Measurements from ENCODE around the gene TOGARAM2. TPM values are rescaled to one million over a fixed set of nuclear protein-coding genes. Genes with fewer than 3 reads are reported as not detected.

Gene TOGARAM2
- total and polyA plus RNA-seq, 10 of the 15 experiments (the other 5 are each of a cell fraction or from before 2014, with no cell fraction given): 0.01 to 0.06 (median 0.03) TPM; not detected in 7

- no peak for DNase-seq (ENCODE audit: low read depth, low spot score)
- H3K9me3 ChIP-seq (replicated peaks; ENCODE audit: control insufficient read depth, insufficient read depth, low read length): no peaks in the 10 kb centered on the region
- no peaks in the 10 kb centered on the region for H3K79me2 ChIP-seq (ENCODE audit: control insufficient read depth, insufficient read depth, low read length)
- peaks cover 11% of the 10 kb centered on the region for H3K4me1 ChIP-seq (ENCODE audit: control insufficient read depth, insufficient read depth, low read length)
- no peak overlapping the region for H3K4me3 ChIP-seq
- ChIA-PET RAD21 (ENCODE audit: unreplicated experiment) (no interaction called here), SMC1A (ENCODE audit: uncharacterized antibody, unreplicated experiment) (interaction anchor here (1.3 kb wide), 1 partner anchor 178 kb away, joined by 3 read pairs; no protein-coding TSS in a partner anchor), CTCF (interaction anchor here (1.0 kb wide), 1 partner anchor 197 kb away, joined by 3 read pairs; no protein-coding TSS in a partner anchor), POLR2A (no interaction called here)
- no peak for FAIRE-seq
- no peak overlapping the region for H2AFZ ChIP-seq (ENCODE audit: control insufficient read depth, low read depth, low read length)
- H3K36me3 ChIP-seq (ENCODE audit: control insufficient read depth in 2 of 2, insufficient read depth in 2 of 2, low read length in 1 of 2): no peaks in the 10 kb centered on the region
- BruUV-seq (replicated peaks): no TSS peak
- TF ChIP-seq HDGF (IDR thresholded peaks at IDR 0.05) (no peak), RELB (IDR thresholded peaks at IDR 0.05; ENCODE audit: low read depth) (no peak), CBX3 (IDR thresholded peaks at IDR 0.05; ENCODE audit: borderline replicate concordance, low read depth) (no peak), SUZ12 (IDR thresholded peaks at IDR 0.05; ENCODE audit: unreplicated experiment) (no peak)
- WGBS (ENCODE audit: insufficient coverage, insufficient replicate concordance, low lambda C conversion rate, missing lambda C conversion rate): 66% methylated on average over 16 of the region's 19 CpGs
- intact Hi-C loops (cut with micrococcal nuclease; ENCODE audit: unreplicated experiment) (no loop called here), in situ Hi-C loops (cut with MboI) (no loop called here)
- no peak overlapping the region for H3K9ac ChIP-seq (ENCODE audit: control insufficient read depth, insufficient read depth, low read length)
- H4K20me1 ChIP-seq (ENCODE audit: control insufficient read depth, insufficient read depth): no peaks in the 10 kb centered on the region
- no peak overlapping the region for H3K27ac ChIP-seq (ENCODE audit: control insufficient read depth, insufficient read depth)
- H3K4me2 ChIP-seq (ENCODE audit: control insufficient read depth, insufficient read depth): no peak overlapping the region
- H3K27me3 ChIP-seq (replicated peaks in 1 of 2; ENCODE audit: control insufficient read depth in 2 of 2, insufficient read depth in 2 of 2, low read length in 1 of 2): no peaks in the 10 kb centered on the region
- ATAC-seq: no peak
Measured at GRCh38 chr2:29017716-29018435, 36.8 kb downstream of the TOGARAM2 start.

GRCh38 chr2:29021886-29022285, 40.8 kb downstream of the TOGARAM2 start:
- in situ Hi-C loops (cut with MboI) (no loop called here), intact Hi-C loops (cut with micrococcal nuclease; ENCODE audit: unreplicated experiment) (no loop called here)
- Histone ChIP-seq H2AFZ (ENCODE audit: control insufficient read depth, low read depth, low read length) (no peak overlapping the region), H3K27ac (ENCODE audit: control insufficient read depth, insufficient read depth) (no peak overlapping the region), H4K20me1 (ENCODE audit: control insufficient read depth, insufficient read depth) (no peaks in the 10 kb centered on the region), H3K36me3 (ENCODE audit: control insufficient read depth in 2 of 2, insufficient read depth in 2 of 2, low read length in 1 of 2) (no peaks in the 10 kb centered on the region), H3K4me3 (no peak overlapping the region), H3K9ac (ENCODE audit: control insufficient read depth, insufficient read depth, low read length) (no peak overlapping the region), H3K27me3 (replicated peaks in 1 of 2; ENCODE audit: control insufficient read depth in 2 of 2, insufficient read depth in 2 of 2, low read length in 1 of 2) (0 out of 4 replicates have a peak, but pooled peaks cover 0 to 1% of the 10 kb centered on the region in 2 experiments), H3K79me2 (ENCODE audit: control insufficient read depth, insufficient read depth, low read length) (no peaks in the 10 kb centered on the region), H3K4me1 (ENCODE audit: control insufficient read depth, insufficient read depth, low read length) (no peaks in the 10 kb centered on the region), H3K9me3 (replicated peaks; ENCODE audit: control insufficient read depth, insufficient read depth, low read length) (no peaks in the 10 kb centered on the region), H3K4me2 (ENCODE audit: control insufficient read depth, insufficient read depth) (no peak overlapping the region)
- ChIA-PET POLR2A (no interaction called here), CTCF (no interaction called here), SMC1A (ENCODE audit: uncharacterized antibody, unreplicated experiment) (no interaction called here), RAD21 (ENCODE audit: unreplicated experiment) (no interaction called here)
- TF ChIP-seq MAX (IDR thresholded peaks at IDR 0.05; ENCODE audit: low read depth, low read length) (no peak), HSF1 (IDR thresholded peaks at IDR 0.05; ENCODE audit: low read depth, low read length) (no peak), SRF (IDR thresholded peaks at IDR 0.05; ENCODE audit: low read depth in 2 of 2, low read length in 2 of 2) (no peak)
- DNase-seq (ENCODE audit: low read depth, low spot score) (no peak), ATAC-seq (no peak), FAIRE-seq (no peak)
- WGBS (ENCODE audit: insufficient coverage, insufficient replicate concordance, low lambda C conversion rate, missing lambda C conversion rate): 47% methylated on average over 11 of the region's 11 CpGs
- no TSS peak for BruUV-seq (replicated peaks)
